IMR-90 (cell line): Measurements from ENCODE around the gene NUDT3. TPM values are rescaled to one million over a fixed set of nuclear protein-coding genes. Genes with fewer than 3 reads are reported as not detected.

Experiments
- ATAC-seq: fragments of 200-7000 bp; cut with Tn5 transposase; 2 replicates; pipeline ENCODE4 v1.9.1; 2020; ENCODE audit warnings: low read depth, mild to moderate bottlenecking, moderate library complexity
- BruUV-seq: library from RNA; stranded (reverse); fragments of 400-500 nt; replicated peaks from 2 replicates; lab custom pipeline; 2021; lab: Mats Ljungman, UMichigan
- CTCF ChIA-PET: fragments of 300-600 bp; formaldehyde crosslinking; extraction: SDS; loops from one replicate; lab custom pipeline; 2021; ENCODE audit warnings: antibody characterized with exemption; lab: Yijun Ruan, JAX
- POLR2A ChIA-PET: fragments of 300-600 bp; sonication (Branson Sonifier 250); formaldehyde crosslinking; loops from one replicate; lab custom pipeline; 2022; ENCODE audit warnings: antibody characterized with exemption; ENCODE audit not compliant: unreplicated experiment; lab: Charles Lee
- DNase-seq: peaks from one replicate; pipeline ENCODE4 v3.0.0; 2013
- H2AFZ ChIP-seq: replicated peaks from 2 replicates; pipeline ENCODE3; 2013; ENCODE audit warnings: low read length, mild to moderate bottlenecking; ENCODE audit not compliant: poor library complexity
- H2AK5ac ChIP-seq: 2 replicates; pipeline ENCODE4 v1.6.1; 2013; ENCODE audit warnings: low read depth, low read length, inconsistent platforms
- H2AK9ac ChIP-seq: replicated peaks from 2 replicates; pipeline ENCODE3; 2013; ENCODE audit warnings: mild to moderate bottlenecking, low read depth, low read length, moderate library complexity; ENCODE audit not compliant: poor library complexity
- H2BK120ac ChIP-seq: 2 replicates; pipeline ENCODE4 v1.6.1; 2013; ENCODE audit warnings: low read depth, low read length, inconsistent platforms
- H2BK15ac ChIP-seq: 3 replicates; pipeline ENCODE4 v1.6.1; 2013; ENCODE audit warnings: low read depth, low read length, inconsistent platforms
- H2BK20ac ChIP-seq: 2 replicates; pipeline ENCODE4 v1.6.1; 2013; ENCODE audit warnings: low read depth, mild to moderate bottlenecking, inconsistent platforms, low read length, moderate library complexity
- H2BK5ac ChIP-seq: 2 replicates; pipeline ENCODE4 v1.6.1; 2013; ENCODE audit warnings: mild to moderate bottlenecking, low read depth, low read length, inconsistent platforms; ENCODE audit not compliant: poor library complexity, severe bottlenecking
- H3K14ac ChIP-seq: replicated peaks from 2 replicates; pipeline ENCODE4 v1.6.1; 2013; ENCODE audit warnings: low read depth, low read length, inconsistent platforms
- H3K18ac ChIP-seq: 2 replicates; pipeline ENCODE4 v1.6.1; 2013; ENCODE audit warnings: low read depth, low read length, control low read depth
- H3K23ac ChIP-seq: 2 replicates; pipeline ENCODE4 v1.6.1; 2013; ENCODE audit warnings: low read depth, low read length, inconsistent platforms
- H3K27ac ChIP-seq: 2 replicates; pipeline ENCODE4 v1.5.1; 2013; ENCODE audit warnings: mild to moderate bottlenecking, control low read depth, low read length; ENCODE audit not compliant: insufficient read depth
- H3K27me3 ChIP-seq: 2 replicates; pipeline ENCODE4 v1.6.1; 2013; ENCODE audit warnings: low read length; ENCODE audit not compliant: control insufficient read depth, insufficient read depth
- H3K36me3 ChIP-seq: 2 replicates; pipeline ENCODE4 v1.6.1; 2013; ENCODE audit warnings: low read length, mixed read lengths; ENCODE audit not compliant: control insufficient read depth, insufficient read depth
- H3K4ac ChIP-seq: 2 replicates; pipeline ENCODE4 v1.6.1; 2013; ENCODE audit warnings: low read depth, low read length, inconsistent platforms
- H3K4me1 ChIP-seq: 2 replicates; pipeline ENCODE4 v1.6.1; 2013; ENCODE audit warnings: low read length, mixed read lengths; ENCODE audit not compliant: control insufficient read depth, insufficient read depth
- H3K4me2 ChIP-seq: 2 replicates; pipeline ENCODE4 v1.6.1; 2013; ENCODE audit warnings: low read depth, mild to moderate bottlenecking, control low read depth, low read length, moderate library complexity
- H3K4me3 ChIP-seq: 2 replicates; pipeline ENCODE4 v1.5.1; 2013; ENCODE audit warnings: low read depth, mild to moderate bottlenecking, control low read depth, low read length, moderate library complexity; ENCODE audit not compliant: insufficient read depth
- H3K56ac ChIP-seq: 2 replicates; pipeline ENCODE4 v1.6.1; 2013; ENCODE audit warnings: low read length, inconsistent platforms; ENCODE audit not compliant: insufficient read depth; ENCODE audit errors: extremely low read depth
- H3K79me1 ChIP-seq, 2 experiments: 2 replicates each; pipeline ENCODE4 v1.6.1; 2013; ENCODE audit warnings: low read length in 2 of 2, inconsistent platforms in 1 of 2, low read depth in 1 of 2
- H3K9ac ChIP-seq: 2 replicates; pipeline ENCODE4 v1.6.1; 2013; ENCODE audit warnings: low read depth, low read length, control low read depth
- H3K9me1 ChIP-seq: 2 replicates; pipeline ENCODE4 v1.6.1; 2013; ENCODE audit warnings: low read length, inconsistent platforms; ENCODE audit not compliant: insufficient read depth
- H3K9me3 ChIP-seq: 2 replicates; pipeline ENCODE4 v1.6.1; 2013; ENCODE audit warnings: low read length; ENCODE audit not compliant: control insufficient read depth, insufficient read depth
- H4K20me1 ChIP-seq: 2 replicates; pipeline ENCODE4 v1.6.1; 2013; ENCODE audit warnings: low read length, inconsistent platforms; ENCODE audit not compliant: insufficient read depth
- H4K5ac ChIP-seq: 2 replicates; pipeline ENCODE4 v1.6.1; 2013; ENCODE audit warnings: mild to moderate bottlenecking, low read depth, low read length, control low read depth
- H4K8ac ChIP-seq, 2 experiments: 2 replicates each; pipeline ENCODE4 v1.6.1; 2013; ENCODE audit warnings: low read depth in 2 of 2, low read length in 2 of 2, control low read depth in 1 of 2, inconsistent platforms in 1 of 2
- H4K91ac ChIP-seq: 2 replicates; pipeline ENCODE4 v1.6.1; 2013; ENCODE audit warnings: low read depth, low read length, inconsistent platforms; ENCODE audit not compliant: insufficient read depth
- CHD1 ChIP-seq: IDR thresholded peaks from 2 replicates; pipeline ENCODE4 v1.6.1; 2012; ENCODE audit warnings: low read depth, low read length, improper control_type of control experiment
- WGBS, 2 experiments: methylation state at CpG; one replicate each; pipeline versions ENCODE4 v1.1.5 to v1.1.7; 2013; ENCODE audit warnings: missing lambda C conversion rate in 2 of 2; ENCODE audit not compliant: insufficient read length in 1 of 2; ENCODE audit errors: extremely low coverage in 2 of 2; 5-methylcytosine and 5-hydroxymethylcytosine counted together
- dilution Hi-C: fragments of 300-500 bp; cut with HindIII; formaldehyde crosslinking; loops from one replicate; pipeline ENCODE4 v1.14.3; 2018; ENCODE audit warnings: low sequenced_read_pairs; ENCODE audit not compliant: unreplicated experiment
- in situ Hi-C: fragments of 300-500 bp; cut with MboI; formaldehyde crosslinking; loops from 3 replicates; pipeline ENCODE4 v1.14.3; 2019; ENCODE audit warnings: low sequenced_read_pairs, inconsistent platforms, mixed read lengths
- intact Hi-C: fragments of 100-400 bp; cut with micrococcal nuclease; formaldehyde crosslinking; loops from 2 replicates; pipeline ENCODE4 v1.10.0; 2022
- polyA plus RNA-seq, 3 experiments: library from polyadenylated mRNA; depleted of rRNA; stranded (reverse); fragments of >200 nt; gene quantifications; 2 replicates each; pipeline ENCODE4 v1.2.3, GENCODE V29; 2012; ENCODE audit warnings: low replicate concordance in 1 of 3
- total RNA-seq: library from RNA; depleted of rRNA; stranded (reverse); fragments of >200 nt; gene quantifications from 2 replicates; pipeline ENCODE4 v1.2.3, GENCODE V29; 2012

Gene NUDT3
- total and polyA plus RNA-seq, 2 of the 4 experiments (the other 2 are of a cell fraction) = 10.1 to 17.2 TPM

DNA sequence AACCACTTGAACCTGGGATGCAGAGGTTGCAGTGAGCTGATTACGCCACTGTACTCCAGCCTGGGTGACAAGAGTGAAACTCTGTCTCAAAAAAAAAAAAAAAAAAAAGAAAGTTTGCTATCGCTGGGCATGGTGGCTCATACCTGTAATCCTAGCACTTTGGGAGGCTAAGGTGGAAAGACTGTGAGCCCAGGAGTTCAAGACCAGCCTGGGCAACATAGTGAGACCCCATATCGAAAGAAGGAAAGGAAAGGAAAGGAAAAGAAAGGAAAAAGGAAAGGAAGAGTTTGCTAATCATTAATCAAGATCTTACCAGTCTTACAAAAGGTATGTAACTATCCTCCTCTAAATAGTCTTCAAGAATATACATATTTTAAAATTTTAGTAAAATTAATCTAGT lies 88.3 kb downstream of the NUDT3 start:
- H3K4me2 ChIP-seq = no peak overlapping the region
- H4K8ac ChIP-seq = no peak overlapping the region
- H3K79me1 ChIP-seq = peaks cover 26 to 63% of the 10 kb centered on the region in 2 experiments
- intact Hi-C loops = no loop called here
- H3K9ac ChIP-seq = no peak overlapping the region
- DNase-seq (no peak), ATAC-seq (no peak)
- H2BK120ac ChIP-seq = no peak overlapping the region
- H3K23ac ChIP-seq = no peak overlapping the region
- BruUV-seq = no TSS peak
- CTCF ChIA-PET = no interaction called here
- POLR2A ChIA-PET = no interaction called here
- H2BK15ac ChIP-seq = no peak overlapping the region
- H2AK9ac ChIP-seq = no peak overlapping the region
- no peaks in the 10 kb centered on the region for H3K36me3 ChIP-seq
- H3K4me1 ChIP-seq = peaks cover 6% of the 10 kb centered on the region
- peaks cover 3% of the 10 kb centered on the region; the same call in 1 of the 2 replicates for H3K9me1 ChIP-seq
- H3K27ac ChIP-seq = no peak overlapping the region
- dilution Hi-C loops = no loop called here
- H2AFZ ChIP-seq = no peak overlapping the region
- no peak overlapping the region for H2AK5ac ChIP-seq
- H2BK20ac ChIP-seq = no peak overlapping the region
- TF ChIP-seq CHD1 = no peak
- no peak overlapping the region for H3K4ac ChIP-seq
- H3K27me3 ChIP-seq = no peaks in the 10 kb centered on the region
- no peak overlapping the region for H2BK5ac ChIP-seq
- no peak overlapping the region for H4K5ac ChIP-seq
- in situ Hi-C loops = no loop called here
- no peaks in the 10 kb centered on the region for H3K9me3 ChIP-seq
- H3K56ac ChIP-seq = no peak overlapping the region
- H4K20me1 ChIP-seq = peaks cover 35% of the 10 kb centered on the region
- no peak overlapping the region for H3K18ac ChIP-seq
- H3K14ac ChIP-seq = no peak overlapping the region
- no peak overlapping the region for H3K4me3 ChIP-seq
- no CpG with 5 or more reads among the region's 3 CpGs for WGBS, 2 experiments
- no peak overlapping the region for H4K91ac ChIP-seq
